GM19468 (cell line): Measurements from ENCODE around the gene SIGLEC1.

Experiments
- ATAC-seq: cut with Tn5 transposase; IDR thresholded peaks from one replicate; pipeline ENCODE4 v1.9.1; 2021; ENCODE audit warnings: mild to moderate bottlenecking, moderate library complexity, moderate number of reproducible peaks; ENCODE audit not compliant: unreplicated experiment; ENCODE audit errors: extremely low read depth

SIGLEC1 gene

DNA sequence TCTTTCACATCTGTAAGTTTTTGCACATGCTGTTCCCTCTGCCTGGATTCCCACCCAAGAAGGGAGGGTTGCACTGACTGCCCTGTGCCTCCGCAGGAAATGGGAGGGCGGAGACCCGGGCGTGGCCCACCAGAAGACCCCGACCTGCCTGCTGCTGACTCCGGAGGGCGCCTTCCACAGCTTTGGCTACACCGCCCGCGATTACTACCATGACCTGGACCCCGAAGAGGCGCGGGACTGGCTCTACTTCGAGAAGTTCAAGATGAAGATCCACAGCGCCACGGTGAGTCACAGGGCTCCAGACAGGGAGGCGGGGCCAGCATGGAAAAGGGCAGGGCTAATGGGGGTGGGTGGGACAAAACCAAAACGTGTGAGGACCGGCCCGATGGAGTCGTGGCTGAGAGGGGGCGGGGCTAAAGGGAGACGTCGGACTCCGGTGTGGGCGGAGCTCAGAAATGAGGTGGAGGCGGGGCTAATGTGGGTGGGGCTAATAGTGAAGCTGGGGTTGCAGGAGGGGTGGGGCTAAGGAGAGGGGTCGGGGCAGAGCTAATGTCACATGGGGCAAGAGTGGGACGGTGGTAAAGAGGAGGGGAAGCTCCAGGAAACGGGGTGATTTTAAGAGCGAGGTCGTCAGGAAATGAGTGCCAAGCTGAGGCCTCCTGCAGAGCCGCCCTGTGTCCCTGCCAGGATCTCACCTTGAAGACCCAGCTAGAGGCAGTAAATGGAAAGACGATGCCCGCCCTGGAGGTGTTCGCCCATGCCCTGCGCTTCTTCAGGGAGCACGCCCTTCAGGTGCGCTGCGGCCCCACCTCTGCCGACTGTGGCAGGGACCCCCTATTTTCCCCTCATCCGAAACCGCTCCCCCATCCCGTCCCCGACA is 32.6 kb upstream of the SIGLEC1 start:
- no peak for ATAC-seq

DNA sequence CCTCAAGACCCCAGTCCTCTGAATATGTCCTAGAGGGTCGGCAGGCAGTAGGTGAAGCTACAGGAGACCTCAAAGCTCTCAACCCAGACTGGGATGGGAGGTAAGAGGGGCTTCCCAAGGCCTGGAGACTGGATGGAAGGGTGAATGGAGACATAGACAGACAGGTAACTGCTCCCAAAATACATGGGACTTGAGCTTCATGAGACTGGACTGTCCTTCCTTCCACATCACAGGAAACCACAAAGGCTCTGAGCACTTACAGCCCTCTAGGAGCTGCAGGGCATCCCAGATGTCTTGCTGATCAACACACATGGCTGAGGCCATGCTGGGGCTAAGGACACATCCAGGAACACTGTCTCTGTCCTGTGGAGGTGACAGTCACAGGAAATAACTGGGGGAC is 31.6 kb upstream of the SIGLEC1 start:
- no peak for ATAC-seq

DNA sequence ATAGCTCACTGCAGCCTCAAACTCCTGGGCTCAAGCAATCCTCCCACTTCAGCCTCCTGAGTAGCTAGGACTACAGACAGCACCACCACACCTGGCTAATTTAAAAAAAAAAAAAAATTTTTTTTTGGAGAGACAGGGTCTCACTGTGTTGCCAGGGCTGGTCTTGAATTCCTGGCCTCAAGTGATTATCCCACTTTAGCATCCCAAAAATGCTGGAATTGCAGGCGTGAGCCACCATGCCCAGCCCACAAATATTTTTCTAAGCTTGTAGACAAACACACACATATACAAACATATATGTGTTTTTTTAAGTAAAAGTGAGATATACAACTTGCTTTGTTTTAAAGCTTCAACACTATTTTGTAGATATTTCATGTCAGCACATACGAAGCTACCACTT is 30.9 kb upstream of the SIGLEC1 start:
- ATAC-seq = no peak

DNA sequence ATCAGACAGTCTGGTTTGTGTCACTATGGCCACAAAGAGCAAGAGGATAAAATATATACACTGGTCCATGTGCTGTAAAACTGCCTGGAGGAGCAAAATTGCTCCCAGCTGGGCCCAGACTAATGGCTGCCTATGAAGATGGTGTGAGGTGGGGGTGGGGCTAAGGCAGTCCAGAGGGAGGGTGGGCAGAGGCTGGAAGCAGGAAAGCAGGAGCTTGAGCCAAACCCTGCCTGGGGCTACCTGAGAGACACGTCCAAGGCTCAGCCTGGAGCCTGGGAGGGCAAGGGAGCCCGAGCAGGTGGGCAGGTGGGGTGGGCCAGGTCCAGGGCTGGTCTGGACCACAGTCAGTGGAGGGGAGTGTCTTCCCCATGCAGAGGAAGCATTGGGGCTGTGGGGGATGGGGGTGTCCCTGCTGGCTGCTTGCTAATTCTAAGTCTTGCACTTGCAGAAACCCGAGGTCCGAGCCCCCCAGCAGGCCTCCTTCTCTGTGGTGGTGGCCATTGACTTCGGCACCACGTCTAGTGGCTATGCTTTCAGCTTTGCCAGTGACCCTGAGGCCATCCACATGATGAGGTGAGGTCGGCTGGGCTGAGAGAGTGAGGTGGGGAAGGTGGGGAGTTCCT is 29.5 kb upstream of the SIGLEC1 start:
- ATAC-seq = no peak

DNA sequence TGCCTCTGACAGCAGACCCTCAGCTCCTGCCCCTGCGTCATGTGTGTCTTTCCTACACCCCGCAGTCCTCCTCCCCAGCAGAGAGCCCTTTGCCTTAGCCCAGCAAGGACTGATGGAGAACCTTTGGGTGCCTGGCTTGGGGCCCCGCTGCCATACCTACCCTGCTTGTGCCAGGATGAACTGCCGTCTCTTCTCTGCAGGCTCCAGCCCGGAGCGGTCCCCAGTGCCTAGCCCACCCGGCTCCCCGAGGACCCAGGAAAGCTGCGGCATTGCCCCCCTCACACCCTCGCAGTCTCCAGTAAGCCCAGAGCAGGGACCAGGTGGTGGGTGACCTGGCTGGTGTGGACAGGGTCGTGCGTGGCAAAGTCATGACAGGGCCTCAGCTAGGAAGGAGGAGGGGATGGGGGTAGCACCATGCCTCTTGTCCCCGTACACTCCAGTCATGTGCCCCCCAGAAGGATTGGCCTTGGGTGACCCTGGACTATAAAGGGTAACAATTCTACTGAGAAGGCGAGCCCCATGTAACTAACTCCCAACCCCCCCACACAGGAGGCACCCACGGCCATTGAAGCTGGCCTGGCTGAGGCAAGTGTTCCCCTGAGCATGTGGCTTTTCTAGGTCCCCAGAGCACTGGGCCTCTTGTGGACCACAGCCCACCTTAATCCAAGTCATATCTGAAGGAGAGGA is 28.4 kb upstream of the SIGLEC1 start:
- no peak for ATAC-seq

DNA sequence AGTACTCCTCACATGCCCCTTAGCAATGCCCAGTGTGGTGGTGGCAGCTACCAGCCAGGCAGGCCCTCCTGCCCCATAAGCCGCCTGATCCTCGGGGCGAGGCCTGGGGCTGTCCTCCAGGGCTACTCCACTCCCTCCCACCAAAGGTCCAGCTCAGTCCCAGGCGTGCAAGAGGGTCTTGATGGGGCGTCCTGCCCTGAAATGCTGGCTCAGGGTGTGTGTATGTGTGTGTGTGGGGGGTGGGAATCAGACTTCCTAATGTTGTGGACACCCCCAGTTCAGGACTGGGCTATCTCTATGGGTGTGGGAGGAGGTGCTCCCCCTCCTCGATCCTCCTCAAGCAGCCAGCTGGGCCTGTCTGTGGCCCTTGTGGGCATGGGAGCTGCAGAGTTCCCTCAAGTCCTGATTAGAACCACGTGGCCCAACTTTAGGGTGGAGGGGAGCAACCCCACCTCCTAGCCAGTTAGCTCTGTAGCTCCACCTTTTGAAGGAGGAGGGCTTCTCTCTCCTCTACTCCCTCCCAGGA is 27.6 kb upstream of the SIGLEC1 start:
- no peak for ATAC-seq

DNA sequence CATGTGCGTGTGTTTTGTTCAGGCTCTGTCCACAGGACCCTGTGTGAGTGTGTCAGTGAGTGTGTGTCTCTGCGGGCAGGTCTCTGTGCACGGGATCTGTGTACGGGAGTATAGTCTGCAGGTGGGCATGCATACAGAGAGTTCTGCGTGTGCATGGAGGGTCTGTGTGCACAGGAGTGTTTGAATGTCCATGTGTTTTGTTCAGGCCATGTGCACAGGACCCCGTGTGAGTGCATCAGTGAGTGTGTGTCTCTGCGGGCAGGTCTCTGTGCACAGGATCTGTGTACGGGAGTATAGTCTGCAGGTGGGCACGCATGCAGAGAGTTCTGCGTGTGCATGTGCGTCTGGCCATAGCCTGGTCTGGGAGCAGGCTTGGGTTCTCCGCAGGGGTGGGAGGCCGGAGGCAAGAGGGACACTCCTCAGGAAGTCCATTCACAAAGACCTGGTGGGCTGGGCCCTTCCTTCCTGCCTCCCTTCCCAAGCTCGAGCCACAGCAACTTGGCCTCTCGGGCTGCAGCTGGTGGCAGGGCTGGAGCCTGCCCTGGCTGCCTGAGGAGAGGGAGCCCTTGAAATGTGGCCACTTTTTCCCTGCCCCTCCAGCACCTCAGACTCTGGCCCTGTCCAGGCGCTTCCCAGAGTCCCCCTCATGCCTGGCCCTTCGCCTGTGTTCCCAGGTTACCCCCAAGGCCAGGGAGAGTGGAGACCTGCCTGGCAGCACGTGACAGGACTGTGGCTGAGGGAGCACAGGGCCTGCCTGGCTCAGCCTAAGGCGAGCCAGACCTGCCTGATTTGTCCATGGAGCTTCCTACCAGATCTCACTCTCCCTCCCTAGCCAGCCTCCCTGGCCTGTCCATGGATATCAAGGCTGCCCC is 26.9 kb upstream of the SIGLEC1 start:
- ATAC-seq = no peak

DNA sequence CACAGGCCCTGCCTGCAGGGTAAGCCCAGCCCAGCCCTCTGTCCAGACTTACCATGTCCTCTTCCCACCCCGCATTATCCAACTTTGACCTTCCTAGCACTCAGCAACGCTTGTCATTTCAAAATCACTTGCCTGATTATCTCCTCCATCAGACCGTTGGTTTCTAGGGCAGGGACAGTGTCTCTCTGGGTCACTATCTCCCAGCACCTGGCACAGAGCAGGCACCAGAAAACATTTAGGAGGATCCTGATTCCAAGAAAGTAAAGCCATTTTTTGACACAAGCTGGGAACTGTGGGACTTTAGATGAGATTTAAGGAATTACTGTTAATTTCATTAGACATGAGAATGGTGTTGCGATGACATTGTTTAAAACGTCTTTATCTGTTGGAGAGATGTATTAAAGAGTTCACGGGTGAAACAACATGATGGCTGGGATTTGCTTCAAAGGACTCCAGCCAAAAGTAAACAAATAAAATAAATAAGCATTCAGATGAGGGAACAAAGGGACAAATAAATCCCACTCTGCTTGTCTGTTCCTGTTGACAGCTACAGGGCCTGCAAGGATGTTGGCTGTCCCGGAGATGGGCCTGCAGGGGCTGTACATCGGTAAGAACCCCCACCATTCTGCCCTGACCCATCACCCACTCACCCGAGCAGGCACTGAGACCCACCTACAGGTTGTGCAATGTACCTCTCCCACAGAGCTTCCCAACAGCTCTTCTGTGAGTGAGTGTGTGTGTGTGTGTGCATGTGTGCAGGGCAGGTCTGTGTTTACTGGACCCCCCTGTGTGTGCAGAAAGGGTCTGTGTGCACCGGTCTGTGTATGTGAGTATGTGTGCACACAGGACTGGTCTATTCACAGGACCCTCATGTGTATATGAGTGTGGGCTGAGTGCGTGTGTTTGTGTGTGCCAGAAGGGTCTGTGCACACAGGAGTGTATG is 26.0 kb upstream of the SIGLEC1 start:
- ATAC-seq = no peak

DNA sequence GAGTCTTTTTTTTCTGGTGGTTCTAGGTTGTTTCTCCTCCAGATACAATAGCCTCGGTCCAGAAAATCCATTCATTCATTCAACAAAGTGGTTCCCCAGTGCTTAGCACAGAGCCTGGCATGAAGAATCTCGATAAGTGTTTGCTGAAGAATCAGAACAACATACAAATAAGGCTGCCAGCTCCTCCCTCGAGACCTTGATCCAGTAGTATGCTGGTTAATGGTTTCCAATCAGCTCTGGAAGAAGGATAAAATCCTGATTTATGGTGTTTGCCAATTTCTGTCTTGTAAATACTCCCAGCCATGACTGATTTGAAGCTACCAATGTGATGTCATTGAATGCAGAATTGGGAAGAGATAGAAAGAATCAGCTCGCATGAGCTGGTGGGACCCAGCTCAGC is 23.4 kb upstream of the SIGLEC1 start:
- ATAC-seq = no peak

DNA sequence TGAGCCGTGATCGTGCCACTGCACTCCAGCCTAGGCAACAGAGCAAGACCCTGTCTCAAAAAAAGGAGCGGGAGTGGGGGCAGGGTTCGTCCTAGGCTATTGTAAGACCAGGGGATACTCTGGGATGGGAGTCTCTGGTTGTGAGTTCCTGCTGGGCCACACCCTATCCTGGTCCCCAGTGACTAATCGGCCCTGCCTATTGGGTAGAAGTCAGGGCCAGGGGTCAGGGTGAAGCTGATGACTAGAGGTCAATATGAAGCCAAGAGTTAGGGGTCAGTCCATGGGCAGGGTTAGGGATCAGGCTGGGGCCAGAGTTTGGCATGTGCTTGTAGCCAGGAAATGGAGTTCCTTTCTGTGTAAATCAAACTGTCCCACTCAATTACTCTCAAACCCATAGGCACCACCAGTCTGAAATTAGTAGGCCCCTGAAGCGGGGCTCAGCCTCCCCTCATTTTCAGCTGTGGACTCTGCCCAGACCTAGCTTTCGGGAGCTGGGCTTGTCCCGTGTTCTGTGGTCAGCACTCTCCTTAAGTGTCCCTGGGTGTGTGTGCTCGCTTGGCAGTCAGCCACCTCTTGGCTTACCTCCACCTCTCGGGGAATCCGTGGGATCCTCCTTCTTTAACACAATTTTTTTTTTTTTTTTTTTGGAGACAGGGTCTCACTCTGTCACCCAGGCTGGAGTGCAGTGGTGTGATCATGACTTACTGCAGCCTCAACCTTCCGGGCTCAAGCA is 21.9 kb upstream of the SIGLEC1 start:
- ATAC-seq = no peak

DNA sequence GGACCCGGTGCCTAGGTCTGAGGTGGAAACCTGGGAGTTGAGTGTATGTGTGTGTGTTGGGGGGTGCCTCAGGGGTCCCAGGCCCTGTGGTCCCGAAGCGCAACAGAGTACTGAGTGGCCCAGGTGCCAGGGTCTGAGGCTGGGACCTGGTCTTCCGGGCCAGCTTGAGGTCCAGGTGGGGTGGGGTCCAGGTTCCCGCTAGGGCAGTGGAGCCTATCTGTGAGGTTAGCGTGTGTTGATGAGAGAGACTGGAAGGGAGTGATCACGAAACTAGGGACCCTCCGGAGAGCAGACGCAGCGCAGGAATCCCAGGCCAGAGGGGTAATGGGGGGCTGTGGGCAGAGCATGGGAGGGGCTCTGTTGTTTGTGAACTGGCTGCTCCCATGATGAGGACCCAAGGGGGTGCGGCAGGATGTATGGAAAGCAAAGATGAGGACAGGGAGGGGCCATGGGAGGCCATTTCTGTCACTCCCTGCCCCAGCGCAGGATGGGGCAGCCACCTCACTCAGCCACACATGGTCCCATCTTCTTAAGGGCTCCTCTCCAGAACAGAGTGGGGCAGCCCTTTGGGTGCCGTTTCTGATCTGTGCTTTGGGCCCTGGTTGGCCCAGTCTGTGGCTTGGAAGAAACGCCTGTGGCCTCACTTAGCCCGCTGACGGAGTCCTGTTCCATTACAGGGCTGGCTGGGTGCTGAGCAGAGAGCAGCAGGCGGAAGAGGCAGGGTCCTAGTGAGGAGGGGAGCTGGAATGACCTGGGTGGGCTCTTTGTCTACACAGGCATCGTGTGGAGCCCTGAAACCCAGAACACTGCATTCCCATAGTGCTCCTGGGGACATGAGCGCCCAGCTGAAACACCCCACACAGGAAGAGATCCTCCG is 21.0 kb upstream of the SIGLEC1 start:
- ATAC-seq = no peak

DNA sequence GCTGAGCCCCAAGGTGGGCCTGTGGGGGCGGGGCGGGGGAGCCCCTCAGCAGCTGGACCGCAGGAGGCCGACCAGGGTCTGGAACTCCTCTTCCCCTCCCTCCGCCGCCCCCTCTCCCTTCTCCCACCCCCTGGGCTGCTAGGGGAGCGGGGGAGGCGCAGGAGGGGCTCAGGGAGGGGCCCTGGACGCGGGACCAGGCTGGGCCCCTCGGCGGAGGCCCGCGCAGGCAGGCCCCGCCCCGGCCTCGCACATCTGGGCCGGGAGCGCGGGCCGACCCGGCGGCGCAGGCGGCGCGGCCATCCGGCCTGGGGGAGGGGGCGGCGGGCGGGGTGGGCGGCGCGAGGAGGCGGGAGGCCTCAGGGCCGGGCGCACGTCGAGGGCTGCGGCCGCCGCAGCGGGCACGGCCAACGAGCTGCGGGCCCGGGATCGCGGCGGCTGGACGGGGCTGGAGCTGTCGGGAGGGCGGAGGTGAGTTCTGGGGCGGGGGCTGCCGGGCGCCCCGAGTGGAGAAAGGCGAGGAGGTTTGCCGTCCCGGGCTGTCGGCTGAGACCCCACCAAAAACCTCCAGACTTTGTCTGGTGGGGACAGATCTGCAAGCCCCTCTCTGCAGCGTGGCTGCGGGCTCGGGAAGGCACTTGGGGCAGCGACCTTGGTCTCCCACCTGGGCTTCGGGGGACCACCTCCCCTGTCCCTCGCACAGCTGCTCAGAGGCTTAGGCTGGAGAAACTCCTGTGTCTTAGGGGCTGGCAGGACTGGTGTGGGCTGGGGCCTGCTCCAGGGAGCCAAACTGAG is 20.1 kb upstream of the SIGLEC1 start, which contains the start of gene HSPA12B:
Gene HSPA12B (plus strand): TSS at position 359 of the 792 bp plus-strand sequence. CDS start 5,990 bp downstream, outside the sequence.
- no peak for ATAC-seq

DNA sequence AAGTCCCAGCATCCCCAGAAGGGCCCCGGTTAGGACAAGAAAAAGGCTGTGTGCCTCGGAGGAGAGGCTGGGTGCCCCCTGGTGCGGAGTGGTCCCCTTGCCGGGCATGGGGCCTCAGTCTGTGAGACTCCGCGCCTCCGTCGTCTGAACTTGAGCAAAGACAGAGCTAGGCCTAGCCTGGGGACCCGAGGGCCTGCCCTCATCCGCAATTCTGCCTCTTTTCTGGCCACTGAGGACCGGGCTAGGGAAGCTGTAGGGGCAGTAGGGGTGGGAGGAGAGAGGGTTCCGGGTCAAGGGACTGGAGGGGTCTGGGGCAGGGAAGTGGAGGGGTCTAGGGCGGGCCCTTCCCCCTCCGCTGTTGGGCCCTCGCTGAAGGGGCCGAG is 19.5 kb upstream of the SIGLEC1 start:
- no peak for ATAC-seq

DNA sequence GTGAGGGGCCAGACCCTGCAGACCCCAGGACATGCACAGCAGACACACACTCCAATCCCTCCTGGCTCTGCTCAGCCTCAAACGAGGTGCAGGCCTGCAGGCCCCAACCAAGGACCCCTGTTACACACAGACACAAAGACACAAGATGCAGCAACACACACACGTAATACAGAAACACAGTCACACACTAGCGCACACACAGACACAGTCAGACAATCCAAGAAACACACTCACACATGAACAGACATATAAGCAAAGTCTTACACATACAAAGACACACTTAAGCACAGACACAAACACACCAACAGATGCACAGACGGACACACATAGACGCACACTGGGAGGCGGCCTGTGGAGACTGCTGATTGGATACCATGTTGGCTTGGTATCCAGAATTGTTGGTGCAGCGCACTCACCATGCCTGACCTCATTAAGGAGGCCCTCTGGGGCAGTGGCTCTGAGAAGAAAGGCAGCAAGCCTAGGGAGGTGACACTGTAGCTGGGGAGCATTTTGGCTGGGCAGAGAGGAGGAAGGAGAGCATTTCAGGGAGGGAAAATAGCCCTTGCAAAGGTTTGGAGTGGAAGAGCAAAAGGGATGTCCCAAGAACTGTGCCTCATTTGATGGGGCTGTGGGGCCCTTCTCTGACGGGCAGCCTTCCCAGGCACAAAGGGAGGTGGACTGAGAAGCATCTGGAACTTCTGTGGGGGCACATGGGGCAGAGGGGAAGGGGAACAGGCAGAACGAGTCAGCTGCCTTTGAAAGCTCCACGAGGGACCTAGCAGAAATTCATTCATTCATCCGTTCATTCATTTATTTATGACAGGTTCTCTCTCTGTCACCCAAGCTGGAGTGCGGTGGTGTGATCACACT is 18.6 kb upstream of the SIGLEC1 start:
- no peak for ATAC-seq

DNA sequence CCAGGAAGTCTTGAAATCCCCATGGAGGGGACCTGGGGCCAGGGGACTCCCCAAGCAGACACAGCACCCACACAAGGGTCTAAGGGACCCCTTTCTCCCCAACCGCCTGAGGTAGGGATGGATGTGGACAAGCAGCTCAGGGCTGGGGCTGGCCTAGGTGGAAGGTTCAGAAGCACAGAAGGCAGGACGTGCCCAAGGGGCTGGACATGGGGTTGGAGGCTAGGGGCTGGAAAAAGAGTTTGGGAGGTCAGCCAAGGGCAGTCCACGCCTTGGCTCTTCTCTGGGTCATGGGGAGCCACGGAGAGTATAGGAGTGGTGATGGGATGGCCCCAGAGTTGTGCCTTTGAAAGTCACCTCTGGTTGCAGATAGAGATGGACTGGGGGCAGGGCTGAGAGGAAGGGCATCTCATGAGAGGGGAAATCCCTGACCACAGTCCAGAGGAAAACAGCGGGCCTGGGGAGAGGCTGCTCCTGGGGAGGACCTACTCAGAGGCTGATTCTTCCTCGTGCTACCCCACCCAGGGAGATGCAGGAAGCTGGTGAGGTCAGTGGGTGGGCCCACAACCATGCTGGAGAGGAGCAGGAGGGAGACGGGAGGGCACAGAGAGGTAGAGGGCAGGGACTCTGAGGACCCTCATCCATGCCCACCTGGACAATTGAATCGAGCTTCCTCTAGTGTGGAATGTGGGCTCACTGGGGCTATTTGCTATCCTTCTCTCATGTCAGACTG is 17.6 kb upstream of the SIGLEC1 start:
- no peak for ATAC-seq
